ENCODE data around the gene FLYWCH2. TPM values are rescaled to one million over a fixed set of nuclear protein-coding genes. Genes with fewer than 3 reads are reported as not detected.

The FLYWCH2 gene, protein sequence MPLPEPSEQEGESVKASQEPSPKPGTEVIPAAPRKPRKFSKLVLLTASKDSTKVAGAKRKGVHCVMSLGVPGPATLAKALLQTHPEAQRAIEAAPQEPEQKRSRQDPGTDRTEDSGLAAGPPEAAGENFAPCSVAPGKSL
- 44.9 to 59.5 TPM (median 50.8 TPM) in 5 replicates for total RNA-seq (2022; extraction: Qiagen RNA extraction; ENCODE audit: low read depth)

DNA sequence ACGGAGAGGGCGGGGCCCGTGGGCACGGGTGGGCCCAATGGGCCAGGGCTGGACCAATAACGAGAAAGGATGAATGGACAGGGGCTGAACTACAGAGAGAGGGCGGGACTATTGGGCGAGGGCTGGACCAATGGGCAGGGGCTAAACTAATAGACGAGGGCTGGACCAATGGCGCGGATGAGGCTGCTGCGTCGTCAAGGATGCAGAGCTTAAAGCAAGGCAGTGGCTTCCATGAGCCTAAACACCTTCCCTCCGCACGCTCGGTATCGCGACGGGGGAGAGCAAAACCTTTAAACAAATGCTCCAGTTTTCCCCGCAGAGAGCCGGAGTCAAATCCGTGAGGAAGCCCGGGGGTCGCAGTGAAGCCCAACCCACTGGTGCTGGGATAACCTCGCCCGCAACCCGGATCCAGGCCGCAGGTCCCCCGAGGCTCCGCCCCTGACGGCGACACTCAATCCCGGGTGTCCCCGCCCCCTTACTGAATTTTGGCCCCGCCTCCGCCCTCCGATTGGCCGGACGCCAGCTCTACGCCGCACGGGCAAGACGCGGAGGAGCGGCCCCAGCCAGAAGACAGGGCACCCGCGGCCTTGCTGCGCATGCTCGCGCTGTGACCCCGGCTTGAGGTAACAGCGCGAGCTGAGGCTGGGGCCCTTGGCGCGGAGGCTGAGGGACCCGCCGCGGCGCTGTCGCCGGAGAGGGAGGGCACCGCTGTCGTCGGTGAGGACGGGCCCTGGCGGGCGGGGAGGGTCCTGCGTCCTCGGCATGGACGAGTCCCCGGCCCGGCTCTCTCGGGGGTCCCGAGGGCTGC lies at the start of gene FLYWCH2:
FLYWCH2 (plus strand) TSS at position 566 of the 808 bp plus-strand sequence. CDS start 13,235 bp downstream, outside the sequence.

DNA sequence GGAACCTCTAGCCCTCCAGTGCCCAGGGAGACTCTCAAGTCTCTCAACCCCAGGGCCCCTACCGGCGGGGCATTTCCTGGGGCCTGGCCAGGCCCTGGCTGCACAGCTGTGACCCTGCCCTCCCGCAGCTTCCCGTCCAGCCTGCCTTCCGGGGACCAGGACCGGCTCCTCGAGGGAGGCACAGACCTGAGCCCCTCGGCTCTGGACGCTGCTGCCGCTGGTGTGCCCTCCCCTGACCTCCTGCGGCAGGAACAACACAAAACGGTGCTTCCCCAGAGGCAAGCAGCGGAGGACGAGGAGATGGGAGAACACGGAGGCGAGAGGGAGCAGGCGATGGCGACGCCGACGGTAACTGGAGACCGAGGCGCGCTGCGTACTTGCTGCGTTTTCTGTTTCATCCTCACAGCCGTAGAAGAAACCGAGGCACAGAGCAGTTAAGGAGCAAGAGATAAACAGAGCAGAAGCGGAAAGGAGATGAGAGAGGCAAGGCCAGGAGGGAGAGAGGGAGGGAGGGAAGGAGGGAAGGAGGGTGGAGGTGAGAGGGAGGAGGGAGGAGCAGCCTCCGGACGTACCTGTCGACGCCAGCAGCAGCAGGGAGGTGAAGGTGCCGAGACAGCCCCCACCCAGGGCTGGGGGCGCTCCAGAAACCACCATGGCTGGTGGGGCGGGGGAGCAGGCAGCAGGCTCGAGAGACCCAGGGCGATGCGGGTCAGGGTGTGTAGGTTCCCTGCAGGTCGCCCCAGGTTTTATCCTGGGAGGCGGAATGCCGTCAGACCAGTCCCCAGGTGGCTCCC lies 25.4 kb upstream of the FLYWCH2 start, which contains the start of gene PRSS22:
PRSS22 (minus strand) TSS at position 720 of the 794 bp plus-strand sequence; CDS start at position 654, 66 bp downstream.

DNA sequence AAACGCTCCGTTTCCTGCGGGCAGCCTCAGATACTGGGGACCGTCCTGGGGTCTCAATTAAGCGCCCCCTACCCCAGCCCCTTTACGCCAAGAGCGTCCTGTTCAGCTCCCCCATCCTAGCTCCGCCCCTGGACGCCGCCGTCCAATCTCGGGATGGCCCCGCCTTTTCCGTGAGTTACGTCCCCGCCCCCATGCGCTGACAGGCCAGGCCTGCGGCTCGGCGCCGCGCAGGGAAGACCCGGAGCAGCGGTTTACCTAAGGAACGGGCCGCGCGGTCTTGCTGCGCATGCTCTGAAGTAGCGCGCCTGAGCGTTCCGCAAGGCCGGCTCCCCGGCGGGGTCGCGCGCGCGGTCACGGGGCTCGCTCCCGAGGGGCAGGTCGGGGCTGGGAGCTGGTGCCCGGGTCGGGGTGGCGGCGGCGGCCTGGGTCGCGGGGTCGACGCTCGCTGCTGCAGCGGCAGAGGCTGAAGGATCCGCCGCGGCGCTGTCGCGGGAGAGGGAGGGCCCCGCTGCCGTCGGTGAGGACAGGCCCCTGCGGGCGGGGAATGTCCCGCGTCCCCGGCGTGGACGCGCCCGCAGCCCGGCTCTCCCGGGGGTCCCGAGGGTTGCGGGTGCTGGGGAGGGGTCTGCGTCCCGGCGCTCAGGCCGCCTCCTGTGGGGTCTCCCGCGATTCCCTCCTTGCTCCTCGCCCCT lies 28.8 kb downstream of the FLYWCH2 start, which contains the start of gene FLYWCH1:
FLYWCH1 (plus strand) TSS at position 294 of the 692 bp plus-strand sequence. CDS start 17,755 bp downstream, outside the sequence.

Other genes with a start within 250 kb of the FLYWCH2 start
- gene KCTD5, start 200.7 kb upstream of the FLYWCH2 start, total RNA-seq (2022; extraction: Qiagen RNA extraction; ENCODE audit: low read depth), result 39.5 to 47.1 TPM (median 42.9 TPM) in 5 replicates
- 1.00 to 1.2 TPM (median 1.1 TPM) in 5 replicates for gene PRSS27, start 163.0 kb upstream of the FLYWCH2 start, total RNA-seq (2022; extraction: Qiagen RNA extraction; ENCODE audit: low read depth)
- gene SRRM2, start 130.6 kb upstream of the FLYWCH2 start, total RNA-seq (2022; extraction: Qiagen RNA extraction; ENCODE audit: low read depth), result 310 to 452 TPM (median 397 TPM) in 5 replicates
- gene ELOB, start 105.9 kb upstream of the FLYWCH2 start, total RNA-seq (2022; extraction: Qiagen RNA extraction; ENCODE audit: low read depth), result 432 to 492 TPM (median 452 TPM) in 5 replicates
- gene PRSS33, start 95.7 kb upstream of the FLYWCH2 start, total RNA-seq (2022; extraction: Qiagen RNA extraction; ENCODE audit: low read depth), result 0.12 TPM in 1 of 5 replicates, not detected in the others
- gene PRSS41, start 84.7 kb upstream of the FLYWCH2 start, total RNA-seq (2022; extraction: Qiagen RNA extraction; ENCODE audit: low read depth), result not detected in 5 replicates
- gene PRSS21, start 66.0 kb upstream of the FLYWCH2 start, total RNA-seq (2022; extraction: Qiagen RNA extraction; ENCODE audit: low read depth), result 0.11 to 0.39 TPM (median 0.14 TPM) in 4 of 5 replicates, not detected in the other
- gene ZG16B, start 52.9 kb upstream of the FLYWCH2 start, total RNA-seq (2022; extraction: Qiagen RNA extraction; ENCODE audit: low read depth), result 0.46 to 1.3 TPM (median 0.69 TPM) in 5 replicates
- 2.5 to 4.1 TPM (median 3.0 TPM) in 5 replicates for gene PRSS22, start 25.0 kb upstream of the FLYWCH2 start, total RNA-seq (2022; extraction: Qiagen RNA extraction; ENCODE audit: low read depth)
- gene FLYWCH1, start 28.7 kb downstream of the FLYWCH2 start, total RNA-seq (2022; extraction: Qiagen RNA extraction; ENCODE audit: low read depth), result 20.1 to 29.5 TPM (median 27.2 TPM) in 5 replicates
- 1.1 to 2.8 TPM (median 2.0 TPM) in 5 replicates for gene KREMEN2, start 81.1 kb downstream of the FLYWCH2 start, total RNA-seq (2022; extraction: Qiagen RNA extraction; ENCODE audit: low read depth)
- gene PAQR4, start 86.1 kb downstream of the FLYWCH2 start, total RNA-seq (2022; extraction: Qiagen RNA extraction; ENCODE audit: low read depth), result 34.1 to 44.1 TPM (median 38.0 TPM) in 5 replicates
- 69.3 to 97.7 TPM (median 85.3 TPM) in 5 replicates for gene PKMYT1, start 97.2 kb downstream of the FLYWCH2 start, total RNA-seq (2022; extraction: Qiagen RNA extraction; ENCODE audit: low read depth)
- gene CLDN9, start 129.7 kb downstream of the FLYWCH2 start, total RNA-seq (2022; extraction: Qiagen RNA extraction; ENCODE audit: low read depth), result 0.33 to 0.59 TPM (median 0.49 TPM) in 5 replicates
- 0.17 to 0.82 TPM (median 0.40 TPM) in 5 replicates for gene CLDN6, start 135.0 kb downstream of the FLYWCH2 start, total RNA-seq (2022; extraction: Qiagen RNA extraction; ENCODE audit: low read depth)
- 584 to 710 TPM (median 600 TPM) in 5 replicates for gene TNFRSF12A, start 137.2 kb downstream of the FLYWCH2 start, total RNA-seq (2022; extraction: Qiagen RNA extraction; ENCODE audit: low read depth)
- gene HCFC1R1, start 140.7 kb downstream of the FLYWCH2 start, total RNA-seq (2022; extraction: Qiagen RNA extraction; ENCODE audit: low read depth), result 206 to 241 TPM (median 224 TPM) in 5 replicates
- gene THOC6, start 140.8 kb downstream of the FLYWCH2 start, total RNA-seq (2022; extraction: Qiagen RNA extraction; ENCODE audit: low read depth), result 24.1 to 38.0 TPM (median 33.0 TPM) in 5 replicates
- not detected in 5 replicates for gene BICDL2, start 153.7 kb downstream of the FLYWCH2 start, total RNA-seq (2022; extraction: Qiagen RNA extraction; ENCODE audit: low read depth)
- gene MMP25, start 163.3 kb downstream of the FLYWCH2 start, total RNA-seq (2022; extraction: Qiagen RNA extraction; ENCODE audit: low read depth), result 0.69 to 1.1 TPM (median 0.78 TPM) in 5 replicates
- gene IL32, start 182.4 kb downstream of the FLYWCH2 start, total RNA-seq (2022; extraction: Qiagen RNA extraction; ENCODE audit: low read depth), result 22.5 to 31.8 TPM (median 27.0 TPM) in 5 replicates
- gene ZSCAN10, start 216.1 kb downstream of the FLYWCH2 start, total RNA-seq (2022; extraction: Qiagen RNA extraction; ENCODE audit: low read depth), result 0.08 TPM in 1 of 5 replicates, not detected in the others
- gene ZNF205, start 229.4 kb downstream of the FLYWCH2 start, total RNA-seq (2022; extraction: Qiagen RNA extraction; ENCODE audit: low read depth), result 10.9 to 15.0 TPM (median 12.1 TPM) in 5 replicates